Measurements from ENCODE around the gene PRDM5.

Gene PRDM5

GRCh38 chr4:120815361-120815760, 107.2 kb downstream of the PRDM5 start:
- DNase-seq, result no peak

GRCh38 chr4:120814886-120815285, 107.6 kb downstream of the PRDM5 start:
- DNase-seq, result no peak

- no peak for DNase-seq
Observed at GRCh38 chr4:120812216-120812615, 110.3 kb downstream of the PRDM5 start.

- DNase-seq, result no peak
Observed at GRCh38 chr4:120809518-120809917, 113.0 kb downstream of the PRDM5 start.

- DNase-seq, result no peak
Observed at GRCh38 chr4:120808475-120809141, 113.9 kb downstream of the PRDM5 start.

GRCh38 chr4:120801137-120801758, 121.3 kb downstream of the PRDM5 start:
- DNase-seq, result no peak

GRCh38 chr4:120798570-120798969, 124.0 kb downstream of the PRDM5 start:
- DNase-seq, result no peak

GRCh38 chr4:120796271-120796670, 126.3 kb downstream of the PRDM5 start:
- DNase-seq, result no peak

- DNase-seq, result no peak
Observed at GRCh38 chr4:120785202-120785601, 137.3 kb downstream of the PRDM5 start.

GRCh38 chr4:120777459-120777858, 145.1 kb downstream of the PRDM5 start:
- DNase-seq, result no peak

GRCh38 chr4:120775431-120775830, 147.1 kb downstream of the PRDM5 start:
- no peak for DNase-seq

- no peak for DNase-seq
Observed at GRCh38 chr4:120773641-120774040, 148.9 kb downstream of the PRDM5 start.

GRCh38 chr4:120771907-120772306, 150.6 kb downstream of the PRDM5 start:
- DNase-seq, result no peak

- no peak for DNase-seq
Observed at GRCh38 chr4:120770897-120771296, 151.6 kb downstream of the PRDM5 start.

- no peak for DNase-seq
Observed at GRCh38 chr4:120769227-120769626, 153.3 kb downstream of the PRDM5 start.

GRCh38 chr4:120765260-120765680, 157.3 kb downstream of the PRDM5 start:
- DNase-seq, result no peak

- no peak for DNase-seq
Observed at GRCh38 chr4:120763650-120764049, 158.9 kb downstream of the PRDM5 start.

- no peak for DNase-seq
Observed at GRCh38 chr4:120761070-120761469, 161.5 kb downstream of the PRDM5 start.

GRCh38 chr4:120760047-120760446, 162.5 kb downstream of the PRDM5 start:
- no peak for DNase-seq

GRCh38 chr4:120755864-120756263, 166.7 kb downstream of the PRDM5 start:
- DNase-seq, result no peak

GRCh38 chr4:120754590-120754989, 167.9 kb downstream of the PRDM5 start:
- DNase-seq, result no peak

GRCh38 chr4:120753854-120754253, 168.7 kb downstream of the PRDM5 start:
- DNase-seq, result no peak

- no peak for DNase-seq
Observed at GRCh38 chr4:120750152-120750525, 172.4 kb downstream of the PRDM5 start.

- DNase-seq, result no peak
Observed at GRCh38 chr4:120749445-120750151, 172.9 kb downstream of the PRDM5 start.

Data from NCI-H1930 (cell line).